Anterior cingulate cortex (tissue), 58 donors: ENCODE results near the gene CST9.
A peak's percentile ranks its signal among the peaks of the same experiment; 100 is the strongest.
"Not testable (repeated sequence)": the region's sequence is repeated elsewhere in the genome, so short reads cannot be mapped to it uniquely, and the experiment has no call there.

Source experiments
- DNase-seq, 58 donors: peaks; one replicate each; lab custom pipeline; 2025; lab: John Stamatoyannopoulos, UW

The CST9 gene

GRCh38 chr20:23638309-23638708 is 32.6 kb upstream of the CST9 start:
- no peak for DNase-seq

DNA sequence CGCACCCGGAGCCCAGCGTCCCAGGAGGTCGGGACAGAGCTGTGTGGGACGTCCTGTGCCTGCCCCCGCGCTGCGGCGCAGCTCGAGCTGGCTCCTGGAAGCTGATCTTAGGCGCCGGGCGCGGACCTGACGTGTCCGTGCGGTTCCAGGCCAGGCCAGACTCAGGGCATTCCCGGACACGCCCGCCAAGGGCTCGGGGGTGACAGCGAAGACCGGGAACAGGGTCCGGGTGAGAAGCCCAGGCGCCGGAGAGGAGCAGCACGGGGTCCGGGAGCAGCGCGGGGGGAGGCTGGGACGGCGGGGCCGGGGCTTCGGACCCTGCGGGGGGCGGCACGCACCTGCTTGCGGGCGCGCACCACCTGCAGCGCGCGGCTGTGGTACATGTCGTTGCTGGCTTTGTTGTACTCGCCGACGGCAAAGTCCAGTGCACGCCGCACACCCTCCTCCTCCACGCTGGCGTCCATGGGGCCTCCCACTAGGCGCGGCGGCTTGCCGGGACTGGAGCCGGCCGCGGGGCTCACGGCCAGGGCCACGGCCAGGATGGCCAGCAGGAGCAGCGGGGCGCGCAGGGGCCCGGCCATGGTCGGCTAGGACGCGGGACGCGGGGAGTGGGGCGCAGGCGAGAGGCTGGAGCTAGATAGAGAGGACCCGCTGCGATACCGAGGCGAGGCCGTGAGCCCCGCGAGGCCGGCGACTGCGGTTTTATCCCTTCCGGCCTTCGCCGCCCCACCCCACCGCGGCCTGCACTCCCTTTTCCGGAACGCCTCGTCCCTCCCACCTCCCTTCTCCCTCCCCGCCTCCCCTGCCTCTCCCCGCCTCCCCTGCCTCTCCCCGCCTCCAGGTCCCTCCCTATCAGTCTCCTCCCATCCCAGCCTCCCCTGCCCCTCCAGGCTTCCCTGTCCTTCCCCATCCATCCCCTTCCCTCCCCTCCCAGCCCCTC is 31.8 kb upstream of the CST9 start, which contains the start of gene CST3:
Gene CST3 (minus strand): TSS at position 674 of the 940 bp plus-strand sequence. CDS start 93 bp downstream, at position 581.
- peak in 49 of 58 donors; percentile 30 to 88 (median 69) for DNase-seq

DNA sequence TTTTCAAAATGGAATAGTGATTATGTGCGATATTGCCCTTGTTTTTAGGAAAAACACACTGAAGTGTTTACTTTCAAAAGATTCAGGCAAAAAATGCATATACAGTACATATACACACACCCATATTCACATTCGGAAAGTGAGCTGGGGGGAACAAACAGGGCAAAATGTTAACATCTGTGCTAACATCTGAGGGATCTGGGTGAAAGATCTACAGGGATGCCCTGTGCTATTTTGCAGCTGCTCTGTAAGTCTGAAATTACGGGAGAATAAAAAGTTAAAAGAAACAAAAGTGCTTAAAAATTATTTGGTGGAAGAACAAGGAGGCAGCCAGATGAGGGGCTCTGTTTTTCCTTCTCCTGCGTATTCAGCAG is 31.2 kb upstream of the CST9 start:
- no peak for DNase-seq

DNA sequence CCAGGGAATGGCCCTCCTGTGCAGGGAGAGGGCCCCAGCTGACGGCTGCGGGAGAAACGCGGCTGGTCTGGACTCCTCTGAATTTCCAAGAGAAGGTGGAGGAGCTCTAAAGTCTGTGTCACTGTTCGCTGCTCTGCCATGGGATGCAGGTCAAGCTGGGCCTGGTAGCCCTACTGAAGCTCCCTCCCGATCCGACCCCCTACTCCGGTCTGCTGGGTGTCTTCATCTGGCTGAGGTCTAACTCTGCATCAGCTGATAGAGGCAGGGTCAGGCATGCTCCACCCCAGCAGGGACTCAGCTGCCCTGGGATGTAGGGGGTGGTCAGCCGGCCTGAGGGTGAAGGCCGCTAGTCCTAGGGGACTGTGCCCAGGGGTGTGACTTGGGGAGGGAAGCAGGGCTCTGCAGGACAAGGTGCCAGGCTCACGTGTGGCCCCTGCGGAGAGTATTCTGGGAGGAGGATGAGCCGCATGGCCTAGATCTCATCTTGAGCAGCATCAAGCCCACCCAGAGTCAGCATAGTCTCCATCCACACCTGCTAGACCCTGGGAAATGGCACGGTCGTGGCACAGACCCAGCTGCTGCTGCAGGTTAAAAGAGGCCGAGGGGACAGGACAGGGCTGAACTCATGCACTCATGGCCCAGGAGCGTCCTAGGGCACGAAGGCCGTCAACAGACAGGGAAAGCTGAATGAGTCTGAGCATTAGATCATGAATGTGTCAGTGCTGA is 30.6 kb upstream of the CST9 start:
- peak in 3 of 58 donors; percentile 26 to 40 (median 39) for DNase-seq

DNA sequence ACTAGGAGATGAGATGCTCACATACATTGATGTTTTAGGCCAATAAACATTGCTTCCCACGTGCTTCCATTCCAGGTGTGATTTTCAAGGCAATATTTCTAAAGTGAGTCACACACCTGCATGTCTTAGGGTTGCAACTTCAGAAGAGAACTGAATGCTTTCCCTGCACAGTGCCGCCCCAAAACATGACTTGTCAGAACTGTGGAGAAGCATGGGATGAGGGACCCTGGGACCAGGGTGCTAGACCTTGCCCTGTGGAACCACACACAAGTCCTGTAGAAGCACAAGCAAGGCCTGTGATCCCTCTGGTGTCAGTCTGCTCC is 30.0 kb upstream of the CST9 start:
- not testable (repeated sequence) for DNase-seq

GRCh38 chr20:23634985-23635767 is 29.5 kb upstream of the CST9 start:
- peak in 4 of 58 donors; percentile 28 to 50 (median 37) for DNase-seq

- DNase-seq: no peak
Measured at GRCh38 chr20:23634044-23634801, 28.5 kb upstream of the CST9 start.

DNA sequence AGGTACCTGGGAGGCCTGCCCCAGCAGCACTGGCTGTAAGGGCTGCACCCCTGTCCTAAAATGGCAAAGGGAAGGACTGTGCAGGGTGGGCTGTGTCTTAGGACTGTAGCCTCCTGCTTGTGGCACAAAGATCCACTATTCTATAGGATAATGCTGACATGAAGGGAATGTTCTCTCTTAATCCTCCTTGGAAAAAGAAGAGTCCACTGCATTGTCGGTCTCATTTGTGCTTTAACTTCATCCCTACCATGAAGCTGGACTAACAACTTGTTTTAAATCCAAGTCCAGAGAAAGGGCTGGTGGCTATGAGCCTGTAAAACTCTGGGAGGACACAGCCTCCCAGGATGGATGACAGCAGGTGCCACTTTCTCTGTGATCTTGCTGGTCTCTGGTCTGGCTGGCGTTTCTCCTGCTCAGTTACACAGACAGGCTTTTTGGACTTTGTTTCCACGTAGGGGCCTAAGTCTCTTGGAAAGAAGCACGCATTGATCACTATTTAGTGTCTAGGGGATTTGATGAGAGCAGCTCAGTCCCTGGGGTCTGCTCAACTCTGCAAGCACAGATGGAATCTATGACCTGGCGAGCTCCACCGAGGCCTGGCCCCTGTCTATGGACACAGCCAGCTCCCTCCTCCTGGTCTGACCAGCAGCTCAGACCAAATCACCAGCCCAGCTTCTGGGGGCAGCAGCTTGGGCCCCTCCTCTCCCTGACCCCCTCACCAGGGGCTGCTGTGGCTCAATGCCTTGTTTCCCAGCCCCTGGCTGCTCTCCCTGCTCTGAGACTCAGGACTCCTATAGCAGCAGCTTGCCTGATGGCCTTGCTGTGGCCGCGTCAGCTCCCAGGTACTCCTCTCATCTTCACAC is 27.2 kb upstream of the CST9 start:
- no peak for DNase-seq

GRCh38 chr20:23631981-23632710 is 26.4 kb upstream of the CST9 start:
- peak in 2 of 58 donors; percentile 30 to 33 for DNase-seq

DNA sequence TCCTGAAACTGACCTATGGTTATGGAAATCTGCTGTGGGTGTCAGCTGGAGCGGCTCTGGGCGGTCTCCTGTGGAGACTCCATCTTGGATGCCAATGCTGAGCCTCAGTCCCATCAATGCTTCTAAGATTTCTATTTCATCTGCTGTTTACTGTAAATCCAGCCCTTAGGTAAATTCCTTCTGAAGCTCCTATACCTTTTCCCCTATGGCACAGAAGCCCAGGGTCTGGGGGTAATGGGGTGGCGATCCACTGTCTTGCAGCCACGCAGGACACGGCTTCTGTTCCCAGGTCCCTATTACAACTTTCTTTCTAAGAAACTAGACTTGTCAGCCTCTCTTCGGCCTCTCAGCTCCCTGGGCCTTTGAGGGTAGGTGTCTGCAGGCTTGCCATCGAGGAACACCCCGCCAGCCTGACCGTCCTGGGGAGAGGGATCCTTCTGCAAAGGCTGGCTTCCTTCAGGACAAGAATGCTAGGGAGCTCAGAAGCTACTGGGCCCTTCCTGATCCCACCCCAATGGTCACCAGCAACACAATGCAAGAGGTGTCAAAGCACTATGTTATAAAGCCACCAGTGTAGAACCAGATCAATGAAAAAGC is 25.6 kb upstream of the CST9 start:
- DNase-seq: no peak

DNA sequence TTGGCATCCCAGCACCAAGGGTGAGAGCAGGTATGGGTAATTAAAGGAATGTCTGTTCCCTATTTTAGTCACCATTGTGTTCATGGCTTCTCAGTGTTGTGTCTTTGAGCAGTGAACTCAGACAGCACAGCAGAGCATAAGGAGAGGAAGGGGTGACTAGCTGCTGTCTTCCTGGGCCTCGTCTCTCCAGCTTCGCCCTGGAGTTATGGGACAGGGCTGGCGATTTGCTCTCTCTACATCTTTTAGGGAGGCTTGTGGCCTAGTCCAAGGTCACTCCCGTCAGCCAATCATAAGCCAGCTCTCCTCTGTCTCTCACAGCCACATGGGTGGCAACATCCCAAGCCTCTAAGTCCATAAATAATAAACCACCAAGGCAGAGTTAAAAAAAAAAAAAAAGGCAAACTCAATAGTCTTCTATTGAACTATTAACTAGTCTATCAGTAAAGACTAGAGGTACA is 24.7 kb upstream of the CST9 start:
- no peak for DNase-seq

GRCh38 chr20:23629542-23630391 is 24.1 kb upstream of the CST9 start:
- no peak for DNase-seq

DNA sequence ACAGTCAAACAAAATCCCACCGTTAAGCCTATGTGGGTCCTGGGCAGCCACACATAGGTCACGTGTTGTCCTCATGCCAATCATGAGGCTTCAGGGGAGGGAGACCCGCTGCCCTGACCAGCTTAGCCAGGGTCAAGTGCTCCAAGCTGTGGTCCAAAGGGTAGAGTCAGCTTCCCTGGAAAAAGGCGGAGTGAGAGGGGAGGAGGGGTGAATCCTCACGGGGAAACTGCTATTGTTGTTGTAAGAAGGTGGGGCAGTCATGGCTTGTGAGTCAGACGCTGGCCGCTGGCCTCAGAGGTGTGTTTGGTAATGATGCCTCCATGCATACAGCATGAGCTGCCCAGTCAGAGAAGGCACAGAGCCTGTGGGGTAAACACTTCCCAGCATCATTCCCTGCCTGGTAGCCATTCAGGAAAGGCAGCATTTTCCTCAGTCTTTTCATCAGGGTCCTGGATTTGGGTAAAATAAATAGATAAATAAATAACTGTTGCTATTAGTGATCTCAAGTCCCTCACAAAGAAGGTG is 23.4 kb upstream of the CST9 start:
- no peak for DNase-seq

DNA sequence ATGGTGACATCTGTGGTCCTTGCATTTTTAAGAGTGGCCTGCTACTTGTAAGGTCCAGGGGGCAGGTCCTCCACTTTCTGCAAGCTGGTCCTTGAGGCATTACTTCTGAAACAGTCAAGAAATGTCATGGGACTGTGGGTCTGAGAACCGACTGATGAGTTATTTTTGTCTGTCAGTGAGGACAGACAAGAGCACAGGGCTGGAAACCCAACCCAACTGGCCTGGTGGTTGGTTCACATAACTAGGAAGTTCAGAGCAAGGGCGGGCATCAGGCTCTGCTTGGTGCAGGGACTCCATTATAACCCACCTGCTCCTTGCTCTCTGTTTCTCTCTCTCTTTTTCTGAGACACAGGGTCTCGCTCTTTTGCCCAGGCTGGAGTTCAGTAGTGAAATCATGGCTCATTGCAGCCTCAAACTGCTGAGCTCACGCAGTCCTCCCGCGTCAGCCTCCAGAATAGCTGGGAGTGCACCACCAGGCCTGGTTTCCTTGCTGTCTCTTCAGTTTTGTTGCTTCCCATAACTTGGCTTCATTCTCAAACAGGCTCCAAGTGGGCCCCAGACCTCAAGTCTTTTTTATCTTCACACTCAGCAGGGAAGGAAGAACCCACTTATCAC is 22.8 kb upstream of the CST9 start:
- no peak for DNase-seq

GRCh38 chr20:23627501-23627900 is 21.8 kb upstream of the CST9 start:
- no peak for DNase-seq

DNA sequence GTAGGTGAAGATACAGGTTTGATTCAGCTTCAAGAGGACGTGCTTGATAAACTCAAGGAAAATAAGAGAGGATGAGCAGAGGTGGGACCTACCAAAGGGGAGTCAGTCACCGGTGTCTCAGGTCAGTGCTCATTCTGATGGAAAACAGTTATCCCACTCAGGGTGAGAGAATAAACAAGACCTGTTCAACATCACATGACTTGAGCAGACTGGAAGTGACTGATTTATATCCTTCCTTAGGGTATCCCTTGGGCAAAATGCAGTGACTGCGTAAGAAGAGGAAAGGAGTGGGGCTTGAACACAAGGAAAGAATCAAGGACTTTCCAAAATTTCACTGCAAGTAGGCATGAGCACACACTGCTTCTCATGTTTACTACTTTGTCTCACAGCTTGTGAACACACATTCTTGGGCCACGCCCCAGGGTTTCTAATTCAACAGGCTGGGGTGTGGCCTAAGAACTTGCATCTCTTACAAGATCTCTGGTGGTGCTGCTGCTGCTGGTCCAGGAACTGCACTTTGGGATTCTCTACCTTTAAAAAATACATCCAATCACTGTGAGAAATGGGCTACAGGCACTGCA is 20.4 kb upstream of the CST9 start:
- no peak for DNase-seq
